Measurements from ENCODE around the gene LHX3.

GRCh38 chr9:136233868-136234267, 28.9 kb upstream of the LHX3 start:
- TF ChIP-seq RFX5 (IDR thresholded peaks at IDR 0.05): no peak
- TF ChIP-seq CEBPB (IDR thresholded peaks at IDR 0.05): no peak
- TF ChIP-seq NR3C1 (IDR thresholded peaks at IDR 0.05): no peak
- TF ChIP-seq SMC3 (IDR thresholded peaks at IDR 0.05): no peak
- TF ChIP-seq CTCF (IDR thresholded peaks at IDR 0.05): no peak
- no peak for TF ChIP-seq POLR2A (IDR thresholded peaks at IDR 0.05; ENCODE audit: low read length)
- no peak for TF ChIP-seq BHLHE40 (IDR thresholded peaks at IDR 0.05; ENCODE audit: low read depth, low read length)
- no peak for TF ChIP-seq RNF2 (IDR thresholded peaks at IDR 0.05; ENCODE audit: borderline replicate concordance, low read depth)
- no peak for TF ChIP-seq EP300 (IDR thresholded peaks at IDR 0.05)
